Left renal cortex interstitium (tissue), 4 donors: Measurements from ENCODE around the gene FLVCR2. TPM values are rescaled to one million over a fixed set of nuclear protein-coding genes. Genes with fewer than 3 reads are reported as not detected.

Source experiments
- DNase-seq, 4 donors: peaks; one replicate each; pipeline ENCODE4 v3.0.0-alpha.2; 2013; ENCODE audit warnings: low read depth in 4 of 4, low spot score in 2 of 4, missing footprints in 1 of 4
- polyA plus RNA-seq, 4 donors: library from polyadenylated mRNA; unstranded; fragments of 120-200 nt; gene quantifications; one replicate each; pipeline ENCODE4 v1.2.1, GENCODE V29; 2013; ENCODE audit not compliant: insufficient read length in 4 of 4

The FLVCR2 gene
- polyA plus RNA-seq, 4 donors = 5.5 to 8.8 (median 7.3) TPM

DNA sequence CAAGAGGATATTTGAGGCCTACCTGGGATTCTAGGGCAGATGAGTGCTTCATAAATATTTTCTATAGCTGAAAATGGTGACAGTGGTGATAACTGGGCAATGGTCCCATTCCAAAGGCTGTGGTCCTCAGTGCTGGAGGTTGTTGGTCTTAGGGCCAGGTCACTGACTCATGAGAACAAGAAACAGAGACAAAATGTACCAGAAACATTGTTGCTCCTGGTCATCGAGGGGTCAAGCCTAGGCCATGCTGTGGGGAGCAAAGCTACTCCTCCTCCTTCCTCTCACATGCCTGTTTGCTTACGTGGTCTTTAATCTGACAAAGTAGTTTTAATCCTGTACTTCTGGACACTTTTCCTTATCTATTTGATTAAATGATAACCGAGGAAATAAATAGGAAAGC lies 48.4 kb downstream of the FLVCR2 start:
- no peak for DNase-seq

DNA sequence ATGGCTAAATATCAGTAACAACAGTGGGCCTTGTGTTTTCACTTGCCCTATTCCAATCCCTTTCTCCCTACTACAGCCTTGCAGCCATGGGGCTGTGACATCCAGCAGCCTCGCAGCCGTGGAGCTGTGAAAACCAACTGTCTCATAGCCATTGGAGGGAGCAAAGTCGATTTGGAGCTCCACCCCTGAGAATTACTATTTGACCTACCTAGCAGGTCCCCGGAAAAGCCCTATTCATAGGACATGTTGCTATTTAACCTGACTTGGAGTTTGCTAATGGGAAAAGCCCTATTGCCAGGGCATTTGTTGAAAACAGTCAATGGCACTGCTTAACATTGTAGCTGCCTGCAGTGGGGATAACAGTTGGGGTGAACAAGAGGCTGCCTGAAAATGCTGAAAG lies 49.0 kb downstream of the FLVCR2 start:
- no peak for DNase-seq

GRCh38 chr14:75628816-75629215 lies 50.4 kb downstream of the FLVCR2 start:
- DNase-seq = no peak

- DNase-seq = no peak
These were observed 52.5 kb downstream of the FLVCR2 start for GRCh38 chr14:75630695-75631452.

DNA sequence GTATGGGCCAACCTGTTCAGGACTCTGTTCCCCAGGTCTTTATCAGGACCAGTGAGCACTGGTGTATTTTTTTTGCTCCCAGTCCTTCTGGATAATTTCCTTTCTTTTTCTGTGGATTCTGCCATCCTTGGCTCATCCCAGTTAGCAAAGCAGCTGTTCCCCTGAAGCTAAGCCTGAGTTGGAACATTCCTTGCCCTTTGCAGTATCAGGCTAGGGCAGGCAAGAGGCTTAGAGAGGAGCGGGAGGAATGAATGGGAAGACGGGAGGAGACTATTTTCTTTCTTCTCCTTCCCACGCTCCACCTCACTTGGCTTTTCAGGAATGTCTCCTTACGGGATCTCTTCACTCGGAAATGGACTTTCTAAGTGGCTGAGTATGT lies 53.0 kb downstream of the FLVCR2 start:
- DNase-seq = no peak

- DNase-seq = no peak
These were observed 56.4 kb downstream of the FLVCR2 start for GRCh38 chr14:75634848-75635247.

DNA sequence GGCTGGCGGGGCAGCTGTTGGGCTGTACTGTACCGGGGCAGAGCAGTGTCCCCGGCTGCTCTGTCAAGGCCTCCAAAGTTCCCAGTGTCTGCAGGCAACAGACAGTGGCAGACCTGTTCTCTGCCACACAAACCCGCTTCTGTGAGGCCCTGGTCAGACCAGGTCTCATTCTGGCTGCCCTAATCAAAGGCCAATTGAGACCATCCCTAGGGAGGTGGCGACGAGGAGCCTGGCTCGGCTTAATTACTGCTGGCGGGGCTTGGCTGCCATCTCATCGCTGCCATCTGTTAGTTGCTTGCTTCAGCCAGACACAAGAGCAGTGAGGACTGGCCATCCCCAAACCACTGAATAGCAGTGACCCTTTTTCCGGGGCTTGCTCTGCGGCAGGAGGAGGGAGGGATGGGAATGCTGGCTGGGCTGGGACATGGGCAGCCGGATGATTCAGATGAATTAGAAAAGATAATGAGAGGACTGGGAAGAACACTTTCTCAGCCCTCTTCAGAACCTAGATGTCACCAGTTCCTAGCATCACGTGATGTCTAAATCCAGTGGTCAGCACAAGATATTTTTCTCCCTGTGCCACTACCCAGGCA lies 57.8 kb downstream of the FLVCR2 start:
- DNase-seq = no peak

GRCh38 chr14:75640876-75641275 lies 62.5 kb downstream of the FLVCR2 start:
- DNase-seq = no peak

DNA sequence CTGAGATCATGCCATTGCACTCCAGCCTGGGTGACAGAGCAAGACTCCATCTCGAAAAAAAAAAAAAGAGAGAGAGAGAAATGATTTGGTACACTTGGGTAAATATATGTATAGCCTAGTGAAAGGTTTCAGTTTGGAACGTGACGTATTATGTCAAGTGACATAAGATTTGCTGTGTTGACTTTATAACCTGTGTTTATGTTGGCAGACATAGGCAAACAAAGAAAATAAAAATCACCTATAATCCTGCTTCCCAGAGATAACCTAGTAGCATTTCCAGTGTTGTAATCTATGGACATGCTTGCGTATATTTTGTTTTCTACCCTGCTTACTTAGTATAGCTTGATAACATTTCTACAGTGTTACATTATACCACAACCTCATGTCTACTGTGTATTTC lies 65.6 kb downstream of the FLVCR2 start:
- no peak for DNase-seq

DNA sequence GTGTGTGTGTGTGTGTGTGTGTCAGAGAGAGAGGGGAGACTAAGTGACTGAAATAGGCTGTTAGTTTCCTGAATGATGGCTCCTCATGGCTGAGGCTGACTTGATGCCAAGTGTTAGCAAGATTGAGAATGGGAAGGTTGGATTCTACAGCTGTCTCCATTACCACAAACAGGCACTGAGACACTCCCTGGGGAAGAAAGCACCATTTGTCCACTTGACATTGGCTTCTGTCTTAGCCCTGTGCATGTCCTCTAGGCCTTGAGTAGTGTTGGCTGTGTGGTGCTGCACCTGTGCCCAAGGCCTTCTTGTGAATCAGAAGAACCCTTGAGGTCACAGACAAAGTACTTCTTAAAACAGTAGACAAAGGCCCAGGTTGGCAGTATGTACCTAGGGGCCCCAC lies 66.6 kb downstream of the FLVCR2 start:
- no peak for DNase-seq

DNA sequence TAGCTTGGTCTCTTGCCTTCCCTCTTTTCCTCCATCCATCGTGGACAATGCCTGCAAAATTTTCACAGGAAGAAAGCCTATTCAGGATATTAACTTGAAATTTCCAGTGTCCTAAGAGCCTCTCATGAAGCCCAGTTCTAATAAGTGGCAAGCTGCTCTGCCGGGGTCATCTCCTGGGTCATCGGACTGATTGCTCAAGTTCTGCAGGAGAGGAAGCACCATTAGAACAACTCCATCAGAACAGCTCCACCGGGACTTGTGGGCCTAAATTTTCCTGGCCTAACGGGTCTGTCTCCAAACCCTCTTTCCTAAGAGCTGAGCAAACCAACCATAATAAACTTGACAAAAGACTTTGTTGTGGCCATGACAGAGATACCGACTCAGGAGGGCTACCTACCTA lies 68.3 kb downstream of the FLVCR2 start:
- no peak for DNase-seq

DNA sequence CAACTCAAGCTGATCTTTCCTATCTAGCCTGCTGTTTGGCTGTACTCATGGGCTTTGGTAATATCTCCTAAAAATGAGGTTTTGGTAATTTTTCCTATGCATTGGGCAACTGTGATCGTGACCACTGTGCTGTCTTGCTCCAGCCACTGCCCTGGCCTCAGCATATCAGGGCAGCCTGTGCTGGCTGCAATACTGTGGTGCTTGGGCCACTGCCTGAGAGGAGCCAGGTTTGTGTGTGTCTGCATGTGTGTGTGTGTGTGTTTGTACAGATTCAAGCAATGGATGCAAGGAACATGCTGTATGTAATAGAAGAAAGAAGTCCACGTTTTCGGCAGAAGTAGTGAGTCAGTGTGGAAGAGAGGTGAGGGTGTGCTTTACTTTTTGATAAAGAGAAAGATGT lies 69.2 kb downstream of the FLVCR2 start:
- DNase-seq = no peak

DNA sequence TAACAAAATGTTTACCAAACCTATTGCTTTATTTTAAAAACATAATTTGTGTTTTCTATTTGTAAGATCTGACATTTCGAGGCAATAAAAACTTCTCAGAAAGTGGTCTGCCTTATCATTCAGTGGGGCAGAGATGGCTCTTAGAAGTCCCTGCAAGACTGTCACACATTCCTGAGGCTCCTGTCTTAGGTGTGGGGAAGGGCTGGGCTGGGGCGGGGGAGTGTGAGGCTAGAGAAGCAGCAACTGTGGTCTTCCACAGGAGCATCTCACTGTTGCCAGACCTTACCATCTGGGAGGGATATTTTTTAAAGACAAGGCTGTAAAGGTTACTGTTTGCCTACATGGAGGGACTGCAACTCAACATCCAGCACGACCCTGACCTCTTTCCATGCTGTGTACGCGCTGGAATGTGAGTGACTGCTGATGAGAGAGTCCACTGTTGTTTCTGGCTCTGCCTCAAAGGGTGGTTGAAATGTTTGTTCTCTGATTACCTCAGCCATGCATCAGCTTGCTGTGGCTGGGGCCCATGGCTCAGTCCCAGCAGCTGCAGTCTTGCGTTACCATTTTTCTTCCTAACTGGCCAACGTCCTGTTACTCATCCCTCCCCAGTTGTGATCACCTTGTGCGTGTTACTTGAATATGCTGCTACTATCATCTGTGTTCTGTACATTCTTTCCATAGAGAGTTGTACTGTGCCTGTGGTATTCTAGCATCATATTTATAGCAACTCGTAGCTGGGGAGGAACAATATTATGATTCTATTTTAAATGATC lies 69.8 kb downstream of the FLVCR2 start:
- DNase-seq = peak in 2 of 4 donors; percentile 47 to 74

DNA sequence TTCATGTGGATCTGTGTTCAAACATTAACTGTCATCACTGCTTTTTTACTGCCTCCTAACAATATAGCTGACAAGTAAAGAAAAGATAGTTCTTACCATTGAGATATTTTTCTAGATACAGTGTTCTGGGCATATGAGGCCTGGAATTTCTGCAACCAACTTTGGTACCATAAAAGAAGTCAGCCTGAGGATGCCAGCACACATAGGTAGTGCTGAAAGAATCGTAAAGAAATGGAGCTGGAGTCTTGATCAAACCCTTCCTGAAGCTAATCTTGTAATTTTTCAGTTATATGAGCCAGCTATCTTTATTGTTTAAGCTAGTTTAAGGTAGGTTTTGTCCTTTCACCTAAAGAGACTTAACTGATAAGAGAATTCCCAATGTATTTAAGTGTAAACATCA lies 70.9 kb downstream of the FLVCR2 start:
- no peak for DNase-seq

- DNase-seq = no peak
These were observed 71.4 kb downstream of the FLVCR2 start for GRCh38 chr14:75649773-75650172.

- DNase-seq = no peak
These were observed 72.0 kb downstream of the FLVCR2 start for GRCh38 chr14:75650253-75651058.

DNA sequence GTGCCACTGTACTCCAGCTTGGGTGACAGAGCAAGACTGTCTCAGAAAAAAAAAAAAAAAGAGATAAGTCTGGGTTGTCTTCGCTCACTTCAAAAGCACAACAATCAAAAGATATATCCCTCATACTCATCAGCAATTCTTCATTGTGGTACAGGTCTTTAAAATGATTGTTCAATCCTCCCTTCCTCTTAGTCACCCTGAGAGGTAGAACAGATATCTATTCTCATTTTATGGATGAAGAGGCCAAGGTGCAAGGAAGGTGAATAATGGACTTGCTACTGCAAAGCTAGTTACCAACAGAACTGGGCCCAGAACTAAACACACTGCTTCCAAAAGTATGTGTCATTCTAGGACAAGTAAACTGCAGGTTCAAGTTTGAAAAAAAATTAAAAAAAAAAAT lies 75.1 kb downstream of the FLVCR2 start:
- no peak for DNase-seq

- DNase-seq = peak in 1 of 4 donors; percentile 56
These were observed 75.8 kb downstream of the FLVCR2 start for GRCh38 chr14:75654127-75654732.

GRCh38 chr14:75655235-75655634 lies 76.8 kb downstream of the FLVCR2 start:
- DNase-seq = no peak

DNA sequence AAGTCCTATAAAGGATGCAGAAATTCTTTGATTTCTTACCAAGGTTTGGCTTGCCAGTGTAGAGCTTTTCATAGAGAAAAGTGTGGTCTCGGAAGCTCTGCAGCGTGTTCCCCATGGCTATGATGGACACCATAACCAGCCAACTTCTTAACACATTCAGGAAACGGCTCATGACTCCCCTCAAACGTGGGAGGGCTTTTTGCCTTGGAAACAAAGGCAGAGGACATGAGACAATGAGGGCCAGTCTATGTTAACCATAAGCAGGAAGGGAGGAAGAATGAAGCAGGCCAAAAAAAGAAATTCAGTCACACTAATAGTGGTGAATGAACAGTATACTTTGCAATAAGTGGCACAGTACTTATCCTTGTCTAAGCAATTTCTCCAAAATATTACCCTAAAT lies 78.9 kb downstream of the FLVCR2 start:
- no peak for DNase-seq

DNA sequence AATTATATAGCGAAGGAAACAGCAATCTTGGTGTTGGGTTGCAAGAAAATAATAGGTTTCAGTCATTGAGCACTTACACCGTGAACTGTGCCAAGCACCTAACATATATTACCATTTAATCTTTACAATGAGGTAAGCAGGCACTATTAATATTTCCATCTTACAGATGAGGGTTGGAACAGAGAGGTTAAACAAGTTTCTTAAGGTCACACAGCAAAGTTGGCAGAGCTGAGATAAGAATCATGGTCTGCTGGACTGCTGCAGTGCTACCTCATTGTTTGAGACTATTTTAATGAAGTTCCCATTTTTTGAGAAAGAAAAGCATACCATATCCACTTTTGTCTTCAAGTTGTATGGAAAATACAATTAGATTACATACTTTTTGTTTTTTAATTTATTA lies 80.5 kb downstream of the FLVCR2 start:
- DNase-seq = no peak
